Measurements from ENCODE around the gene DDX50.
A peak's percentile ranks its signal among the peaks of the same experiment; 100 is the strongest.
"Not testable (repeated sequence)": the region's sequence is repeated elsewhere in the genome, so short reads cannot be mapped to it uniquely, and the experiment has no call there.

DDX50 gene

GRCh38 chr10:68901105-68901927 lies at the start of gene DDX50:
Gene DDX50 (plus strand): TSS chr10:68901315. CDS start chr10:68901385, 70 bp downstream.
- peak; percentile 86 to 90 (median 89) for DNase-seq

- DNase-seq, result no peak
These were observed 44.8 kb upstream of the DDX50 start for GRCh38 chr10:68856352-68856751.

GRCh38 chr10:68857005-68857404 lies 44.1 kb upstream of the DDX50 start:
- DNase-seq, result no peak

GRCh38 chr10:68861253-68861652 lies 39.9 kb upstream of the DDX50 start:
- no peak for DNase-seq

DNA sequence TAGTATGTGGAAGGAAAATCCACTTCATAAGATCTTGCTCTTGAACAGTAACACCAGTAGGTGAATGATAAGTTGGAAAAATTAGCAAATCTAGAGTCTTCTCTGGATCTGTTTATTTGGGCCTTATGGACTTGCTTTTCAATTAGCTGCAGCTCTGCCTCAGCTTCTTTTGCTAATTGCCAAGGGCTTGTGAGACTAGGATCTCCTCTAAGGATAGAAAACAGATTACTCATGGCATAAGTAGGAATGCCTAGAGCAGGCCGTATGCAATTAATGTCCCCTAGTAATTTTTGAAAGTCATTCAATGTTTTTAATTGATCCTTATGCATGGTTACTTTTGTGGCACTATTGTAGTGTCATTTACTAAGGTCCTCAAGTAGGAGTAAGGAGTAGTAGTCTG lies 36.5 kb upstream of the DDX50 start:
- no peak for DNase-seq

- DNase-seq, result not testable (repeated sequence)
These were observed 32.9 kb upstream of the DDX50 start for GRCh38 chr10:68868173-68868572.

DNA sequence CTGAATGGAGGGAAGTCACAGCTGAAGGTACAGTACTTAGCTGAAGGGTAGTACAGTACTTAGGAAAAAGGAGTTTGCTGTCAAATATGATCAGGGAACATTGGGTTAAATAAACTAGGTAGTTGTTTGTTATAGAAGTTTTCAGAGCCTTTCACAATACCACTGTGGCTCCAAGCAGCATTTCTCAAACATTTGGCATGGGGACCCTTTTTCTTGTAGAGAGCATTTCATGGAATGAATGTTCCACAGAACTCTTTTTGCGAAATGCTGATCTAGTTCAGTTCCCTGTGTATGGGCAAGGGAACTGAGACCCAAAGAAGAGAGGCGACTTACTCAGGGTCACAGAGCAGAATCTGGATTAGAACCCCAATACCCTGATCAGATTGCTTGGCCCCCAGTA lies 31.5 kb upstream of the DDX50 start:
- no peak for DNase-seq

GRCh38 chr10:68870061-68870460 lies 31.1 kb upstream of the DDX50 start:
- DNase-seq, result no peak

GRCh38 chr10:68870545-68871104 lies 30.5 kb upstream of the DDX50 start:
- no peak for DNase-seq

- DNase-seq, result no peak
These were observed 29.9 kb upstream of the DDX50 start for GRCh38 chr10:68871105-68871711.

GRCh38 chr10:68871731-68872342 lies 29.3 kb upstream of the DDX50 start:
- no peak for DNase-seq

- DNase-seq, result no peak
These were observed 24.6 kb upstream of the DDX50 start for GRCh38 chr10:68876246-68877138.

- no peak for DNase-seq
These were observed 23.5 kb upstream of the DDX50 start for GRCh38 chr10:68877482-68878110.

- no peak for DNase-seq
These were observed 22.6 kb upstream of the DDX50 start for GRCh38 chr10:68878496-68878895.

DNA sequence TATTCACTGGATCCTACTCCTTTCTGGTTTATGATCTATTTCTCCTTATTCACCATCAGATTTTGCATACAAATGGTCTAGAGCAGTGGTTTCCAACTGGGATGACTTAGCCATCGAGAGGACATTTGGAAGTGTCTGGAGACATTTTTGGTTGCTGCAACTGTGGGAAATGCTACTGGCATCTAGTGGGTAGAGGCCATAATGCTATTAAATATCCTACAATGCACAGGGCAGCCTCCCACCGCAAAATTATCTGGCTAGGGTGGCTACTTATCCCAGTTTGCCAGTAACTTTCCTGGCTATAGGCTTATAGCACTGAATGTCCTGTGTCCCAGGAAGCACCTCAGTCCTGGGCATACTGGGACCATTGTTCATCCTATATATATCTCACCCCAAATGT lies 21.5 kb upstream of the DDX50 start:
- DNase-seq, result no peak

DNA sequence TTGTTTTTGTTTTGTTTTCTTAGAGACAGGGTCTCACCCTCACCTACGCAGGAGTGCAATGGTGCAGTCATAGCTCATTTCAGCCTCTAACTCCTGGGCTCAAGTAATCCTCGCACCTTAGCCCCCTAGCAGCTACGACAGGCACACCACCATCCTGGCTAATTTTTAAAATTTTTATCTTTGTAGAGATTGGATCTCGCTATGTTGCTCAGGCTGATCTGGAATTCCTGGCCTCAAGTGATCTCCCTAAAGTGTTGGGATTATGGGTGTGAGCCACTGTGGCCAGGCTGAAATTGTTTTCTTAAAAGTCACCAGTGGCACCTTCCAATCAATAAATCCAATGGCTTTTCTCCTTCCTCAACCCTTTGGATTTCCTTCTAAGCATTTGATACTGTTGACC lies 20.9 kb upstream of the DDX50 start:
- DNase-seq, result no peak

DNA sequence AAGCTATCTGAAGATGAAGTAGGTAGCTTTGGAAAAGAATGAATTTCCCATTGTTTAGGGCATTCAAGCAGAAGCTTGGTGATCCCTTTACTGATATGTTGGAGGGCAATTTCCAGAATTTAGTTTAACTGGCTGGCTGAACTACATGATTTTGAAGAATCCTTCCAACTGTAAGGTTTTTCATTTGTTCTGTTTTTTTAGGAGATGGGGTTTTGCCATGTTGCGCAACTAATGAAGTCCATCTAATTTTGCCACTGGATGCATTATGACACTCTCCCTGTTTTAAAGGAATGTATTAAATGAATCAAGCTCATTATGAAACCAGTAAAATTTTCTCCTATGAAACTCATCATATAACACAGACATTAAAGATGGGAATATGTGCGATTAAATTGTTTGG lies 6.1 kb upstream of the DDX50 start:
- DNase-seq, result no peak

DNA sequence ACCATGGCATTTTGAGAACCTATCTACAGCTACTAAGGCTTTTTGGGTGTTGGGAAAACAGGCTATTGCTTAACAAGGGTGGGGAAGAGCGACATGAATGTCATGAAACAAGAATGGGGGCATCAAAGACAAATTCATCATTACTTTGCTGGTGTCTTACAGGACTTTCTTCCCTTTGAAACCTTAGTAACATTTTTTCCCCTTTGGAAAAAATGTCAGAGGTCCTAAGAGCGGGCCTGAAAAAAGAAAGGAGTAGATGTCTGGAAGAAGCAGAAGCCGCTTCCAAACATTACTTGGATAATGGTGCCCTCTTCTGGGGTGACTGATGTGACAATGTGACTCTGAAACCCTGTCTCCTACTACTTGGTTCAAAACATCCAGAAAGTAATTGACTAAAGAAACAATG lies 3.8 kb upstream of the DDX50 start:
- DNase-seq, result no peak

GRCh38 chr10:68899186-68899745 lies 1.8 kb upstream of the DDX50 start:
- DNase-seq, result no peak

DNA sequence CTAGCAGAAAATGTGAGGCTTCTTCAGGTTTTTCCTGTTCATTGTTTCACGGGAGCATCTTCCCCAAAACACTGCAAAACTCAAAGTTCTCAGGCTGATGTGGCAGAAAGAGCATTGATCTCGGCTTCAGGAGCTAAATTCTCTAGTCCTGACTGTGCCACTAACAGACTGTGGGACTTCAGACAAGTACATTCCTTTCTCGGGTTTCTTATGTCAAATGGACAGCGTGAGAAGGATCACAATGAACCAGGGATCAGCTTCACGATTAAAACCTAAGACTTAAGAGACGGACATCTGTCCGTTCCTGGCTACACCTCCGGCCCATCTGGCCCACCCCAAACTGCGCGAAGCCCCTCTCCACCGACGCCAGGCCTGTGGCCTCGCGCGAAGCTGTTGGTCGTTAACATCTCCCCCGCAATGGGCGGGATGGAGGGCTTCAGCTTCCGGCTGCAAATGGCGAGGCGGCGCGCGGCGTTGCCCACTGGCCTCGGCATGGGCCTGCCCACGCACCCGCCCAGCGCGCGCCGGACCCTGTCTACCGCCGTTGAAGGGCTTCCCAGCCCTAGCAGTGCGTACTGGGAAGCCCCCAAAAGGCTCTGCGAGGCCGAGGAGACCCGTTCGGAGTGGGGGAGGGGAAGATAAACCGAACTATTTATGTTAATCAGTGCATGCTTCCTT lies 549 bp upstream of the DDX50 start:
- DNase-seq, result peak in 2 of 4 experiments; percentile 71 to 75

DNA sequence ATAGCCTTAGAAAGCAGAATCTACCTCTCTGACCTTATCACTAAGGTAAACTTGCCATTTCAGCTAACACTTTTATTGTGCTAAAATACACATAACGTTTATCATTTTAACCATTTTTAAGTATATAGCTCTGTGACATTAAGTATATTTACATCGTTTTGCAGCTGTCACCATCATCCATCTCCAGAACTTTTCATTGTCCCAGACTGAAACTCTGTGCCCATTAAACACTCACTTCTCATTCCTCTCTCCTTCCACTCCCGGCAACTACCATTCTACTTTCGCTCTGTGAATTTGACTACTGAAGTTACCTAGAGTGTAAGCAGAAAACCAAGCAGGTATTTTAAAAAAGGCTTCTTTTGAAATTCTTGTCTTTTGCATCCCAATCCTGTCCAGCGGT lies 1.3 kb downstream of the DDX50 start:
- DNase-seq, result no peak

All from activated CD4-positive, CD25-positive, alpha-beta regulatory T cell (primary cell).